A673 (cell line): ENCODE measurements around the gene ARHGAP22. TPM values are rescaled to one million over a fixed set of nuclear protein-coding genes. Genes with fewer than 3 reads are reported as not detected.

ENCODE experiments used
- BruUV-seq: library from RNA; stranded (reverse); fragments of 400-500 nt; replicated peaks from 2 replicates; lab custom pipeline; 2021; lab: Mats Ljungman, UMichigan
- CTCF ChIA-PET: fragments of 300-600 bp; sonication (Branson Sonifier 250); formaldehyde crosslinking; loops from one replicate; lab custom pipeline; 2022; ENCODE audit warnings: antibody characterized with exemption; lab: Charles Lee
- POLR2A ChIA-PET: fragments of 300-600 bp; sonication (Branson Sonifier 250); formaldehyde crosslinking; loops from one replicate; lab custom pipeline; 2022; ENCODE audit warnings: antibody characterized with exemption; ENCODE audit not compliant: low non-redundant PET; lab: Charles Lee
- DNase-seq: peaks from one replicate; pipeline ENCODE4 v3.0.0-alpha.2; 2015; ENCODE audit warnings: low spot score
- H3K27ac ChIP-seq: fragments of 200-600 bp; sonication (generic); 2 replicates; pipeline ENCODE4 v1.5.1; 2016; ENCODE audit warnings: mixed run types, low read depth, mild to moderate bottlenecking, mixed read lengths, antibody characterized with exemption, low read length; ENCODE audit not compliant: poor library complexity, severe bottlenecking
- H3K27me3 ChIP-seq: fragments of 200-600 bp; sonication (generic); replicated peaks from 2 replicates; pipeline ENCODE4 v1.6.1; 2017; ENCODE audit warnings: mixed run types, low read depth, mild to moderate bottlenecking, mixed read lengths, antibody characterized with exemption, low read length; ENCODE audit not compliant: insufficient read depth, poor library complexity
- H3K36me3 ChIP-seq: fragments of 200-600 bp; sonication (generic); 2 replicates; pipeline ENCODE4 v1.6.1; 2016; ENCODE audit warnings: mixed run types, mild to moderate bottlenecking, mixed read lengths, antibody characterized with exemption, low read length; ENCODE audit not compliant: insufficient read depth, poor library complexity, severe bottlenecking
- H3K4me1 ChIP-seq: fragments of 200-600 bp; sonication (generic); 2 replicates; pipeline ENCODE4 v1.6.1; 2017; ENCODE audit warnings: mixed run types, mild to moderate bottlenecking, mixed read lengths, antibody characterized with exemption, low read length; ENCODE audit not compliant: insufficient read depth, poor library complexity, severe bottlenecking
- H3K4me3 ChIP-seq: fragments of 200-600 bp; sonication (generic); 2 replicates; pipeline ENCODE4 v1.5.1; 2016; ENCODE audit warnings: low read depth, mixed run types, mild to moderate bottlenecking, mixed read lengths, low read length; ENCODE audit not compliant: poor library complexity, severe bottlenecking
- H3K9me3 ChIP-seq: fragments of 200-600 bp; sonication (generic); 2 replicates; pipeline ENCODE4 v1.6.1; 2016; ENCODE audit warnings: mixed run types, low read depth, mild to moderate bottlenecking, mixed read lengths, antibody characterized with exemption, low read length; ENCODE audit not compliant: poor library complexity, severe bottlenecking
- EZH2 ChIP-seq: fragments of 200-600 bp; sonication (generic); IDR thresholded peaks from 2 replicates; pipeline ENCODE4 v1.6.1; 2017; ENCODE audit warnings: borderline replicate concordance, low read depth, mild to moderate bottlenecking, mixed read lengths, antibody characterized with exemption, low read length; ENCODE audit not compliant: poor library complexity, severe bottlenecking
- intact Hi-C: fragments of 100-400 bp; cut with micrococcal nuclease; formaldehyde crosslinking; loops from one replicate; pipeline ENCODE4 v1.10.0; 2022; ENCODE audit not compliant: unreplicated experiment
- total RNA-seq: library from RNA; stranded (reverse); gene quantifications from 2 replicates; pipeline ENCODE4 v1.2.3, GENCODE V29; 2021
- TF ChIP-seq, protein P1 (sequence below): fragments of 300-800, 200-600 bp; sonication (generic); conservative IDR thresholded peaks from 2 replicates; pipeline ENCODE4 v1.5.1; 2017; ENCODE audit warnings: low read depth, mild to moderate bottlenecking, antibody characterized with exemption, low read length, moderate library complexity, mixed read lengths

Gene ARHGAP22
- total RNA-seq, 1 experiment from 2014 or later = 0.47 TPM

DNA sequence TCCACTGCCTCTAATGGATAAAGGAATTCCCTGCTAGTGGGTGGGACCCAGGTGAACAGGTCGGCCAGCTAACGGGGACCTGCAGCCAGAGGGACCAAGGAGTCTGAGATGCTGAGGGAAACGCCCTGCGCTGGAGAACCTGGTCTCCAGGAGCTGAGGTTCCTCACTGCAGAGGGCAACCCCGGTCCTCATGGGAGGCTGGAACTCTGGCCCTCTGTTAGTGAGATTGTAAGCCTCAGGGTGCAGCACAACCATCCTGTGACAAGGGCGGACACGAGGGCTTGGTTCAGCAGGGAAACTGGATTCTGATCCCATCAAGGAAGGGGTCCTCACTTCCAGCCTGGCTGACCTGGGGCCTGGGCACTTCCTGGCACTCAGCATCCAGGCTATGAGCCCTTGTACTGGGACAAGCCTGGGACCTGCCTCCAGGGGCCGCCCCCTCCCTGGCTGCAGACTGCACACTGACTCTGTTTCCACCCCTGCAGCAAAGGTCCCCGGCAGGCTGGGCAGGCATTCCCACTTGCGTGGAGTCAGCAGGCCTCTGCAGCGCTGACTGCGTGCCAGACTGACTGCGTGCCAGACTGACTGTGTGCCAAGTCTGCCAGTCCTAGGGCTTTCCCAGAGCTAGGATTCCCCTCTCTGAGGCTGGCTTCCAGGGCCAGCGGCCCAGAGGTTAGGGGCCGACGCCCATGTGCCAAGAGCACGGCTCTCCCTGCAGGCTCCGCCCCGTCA lies 155.2 kb downstream of the ARHGAP22 start:
- no peak for TF ChIP-seq EZH2
- TF ChIP-seq, protein P1, sequence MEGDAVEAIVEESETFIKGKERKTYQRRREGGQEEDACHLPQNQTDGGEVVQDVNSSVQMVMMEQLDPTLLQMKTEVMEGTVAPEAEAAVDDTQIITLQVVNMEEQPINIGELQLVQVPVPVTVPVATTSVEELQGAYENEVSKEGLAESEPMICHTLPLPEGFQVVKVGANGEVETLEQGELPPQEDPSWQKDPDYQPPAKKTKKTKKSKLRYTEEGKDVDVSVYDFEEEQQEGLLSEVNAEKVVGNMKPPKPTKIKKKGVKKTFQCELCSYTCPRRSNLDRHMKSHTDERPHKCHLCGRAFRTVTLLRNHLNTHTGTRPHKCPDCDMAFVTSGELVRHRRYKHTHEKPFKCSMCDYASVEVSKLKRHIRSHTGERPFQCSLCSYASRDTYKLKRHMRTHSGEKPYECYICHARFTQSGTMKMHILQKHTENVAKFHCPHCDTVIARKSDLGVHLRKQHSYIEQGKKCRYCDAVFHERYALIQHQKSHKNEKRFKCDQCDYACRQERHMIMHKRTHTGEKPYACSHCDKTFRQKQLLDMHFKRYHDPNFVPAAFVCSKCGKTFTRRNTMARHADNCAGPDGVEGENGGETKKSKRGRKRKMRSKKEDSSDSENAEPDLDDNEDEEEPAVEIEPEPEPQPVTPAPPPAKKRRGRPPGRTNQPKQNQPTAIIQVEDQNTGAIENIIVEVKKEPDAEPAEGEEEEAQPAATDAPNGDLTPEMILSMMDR = no peak
- Histone ChIP-seq H3K4me3 (no peak overlapping the region), H3K9me3 (no peaks in the 10 kb centered on the region), H3K4me1 (peaks cover 10% of the 10 kb centered on the region), H3K27me3 (no peaks in the 10 kb centered on the region), H3K27ac (no peak overlapping the region), H3K36me3 (no peaks in the 10 kb centered on the region)
- CTCF ChIA-PET = no interaction called here
- POLR2A ChIA-PET = no interaction called here
- no TSS peak for BruUV-seq
- intact Hi-C loops = no loop called here
- DNase-seq = no peak

DNA sequence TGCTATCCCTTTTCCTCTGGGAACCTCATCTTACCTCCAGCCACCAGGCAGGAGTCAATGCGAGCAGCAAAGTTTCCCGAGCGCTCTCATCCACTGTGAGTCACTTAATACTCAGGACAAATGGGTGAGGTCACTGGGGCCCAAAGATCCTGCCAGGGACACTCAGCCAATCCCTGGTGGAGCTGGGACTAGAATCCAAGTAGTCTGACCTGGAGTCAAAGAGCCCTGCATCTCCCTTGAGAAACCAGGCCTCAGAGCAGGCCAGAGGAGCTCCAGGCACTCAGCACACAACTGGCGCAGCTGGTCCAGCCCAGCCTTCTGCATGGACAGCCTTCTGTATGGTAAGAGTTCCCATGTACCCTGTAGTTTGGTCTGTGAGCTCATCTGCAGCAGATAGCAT lies 156.1 kb downstream of the ARHGAP22 start:
- POLR2A ChIA-PET = no interaction called here
- intact Hi-C loops = no loop called here
- Histone ChIP-seq H3K9me3 (no peaks in the 10 kb centered on the region), H3K36me3 (no peaks in the 10 kb centered on the region), H3K27ac (no peak overlapping the region), H3K4me1 (peaks cover 18% of the 10 kb centered on the region), H3K27me3 (no peaks in the 10 kb centered on the region), H3K4me3 (no peak overlapping the region)
- CTCF ChIA-PET = no interaction called here
- BruUV-seq = no TSS peak
- TF ChIP-seq, protein P1 = no peak
- no peak for TF ChIP-seq EZH2
- no peak for DNase-seq

DNA sequence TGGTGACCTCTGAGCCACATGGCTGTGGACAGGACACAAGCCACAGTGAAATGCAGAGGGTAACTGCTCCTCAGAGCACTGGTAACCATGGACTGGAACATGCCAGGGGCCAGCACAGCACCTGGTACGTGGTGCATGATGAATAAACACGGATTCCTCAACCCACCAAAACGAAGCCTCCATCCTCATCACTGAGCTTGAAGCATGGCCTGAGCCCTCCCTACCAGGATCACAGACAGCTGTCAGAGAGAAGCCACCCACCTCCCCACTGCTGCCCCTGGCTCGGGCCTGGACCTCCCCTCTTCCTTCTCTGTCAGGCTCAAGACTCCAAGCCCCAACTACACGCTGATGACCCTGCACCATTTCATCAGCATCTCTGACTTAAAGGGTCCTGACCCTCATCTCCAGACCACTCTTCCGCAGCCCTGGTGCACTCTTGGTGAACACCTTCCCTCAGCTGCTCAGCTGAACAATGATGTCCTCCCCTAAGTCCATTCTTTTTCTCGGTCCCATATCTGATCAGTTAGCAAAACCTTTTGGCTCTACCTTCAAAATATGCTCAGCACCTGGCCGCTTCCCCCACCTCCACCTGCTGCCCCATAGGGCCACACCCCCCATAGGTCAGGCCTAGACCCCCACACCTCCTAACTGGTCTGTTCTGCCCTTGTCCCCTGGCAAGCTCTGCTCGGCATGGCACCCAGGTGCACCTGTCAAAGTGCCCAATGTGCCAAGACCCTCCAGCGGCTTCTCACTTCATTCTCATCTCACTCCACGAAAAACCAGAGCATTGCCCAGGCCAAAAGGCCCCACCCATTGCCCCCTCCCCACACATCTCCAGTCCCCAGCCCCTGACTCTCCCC lies 157.3 kb downstream of the ARHGAP22 start:
- ChIA-PET CTCF (no interaction called here), POLR2A (no interaction called here)
- H3K4me1 ChIP-seq = peaks cover 18% of the 10 kb centered on the region
- BruUV-seq = no TSS peak
- no peak for DNase-seq
- H3K9me3 ChIP-seq = no peaks in the 10 kb centered on the region
- H3K4me3 ChIP-seq = no peak overlapping the region
- H3K27ac ChIP-seq = no peak overlapping the region
- intact Hi-C loops = no loop called here
- H3K27me3 ChIP-seq = no peaks in the 10 kb centered on the region
- no peaks in the 10 kb centered on the region for H3K36me3 ChIP-seq
- TF ChIP-seq, protein P1 = no peak
- TF ChIP-seq EZH2 = no peak
